ENCODE measurements around the gene SAMD14.
"Not testable (repeated sequence)": the region's sequence is repeated elsewhere in the genome, so short reads cannot be mapped to it uniquely, and the experiment has no call there.

SAMD14 gene

DNA sequence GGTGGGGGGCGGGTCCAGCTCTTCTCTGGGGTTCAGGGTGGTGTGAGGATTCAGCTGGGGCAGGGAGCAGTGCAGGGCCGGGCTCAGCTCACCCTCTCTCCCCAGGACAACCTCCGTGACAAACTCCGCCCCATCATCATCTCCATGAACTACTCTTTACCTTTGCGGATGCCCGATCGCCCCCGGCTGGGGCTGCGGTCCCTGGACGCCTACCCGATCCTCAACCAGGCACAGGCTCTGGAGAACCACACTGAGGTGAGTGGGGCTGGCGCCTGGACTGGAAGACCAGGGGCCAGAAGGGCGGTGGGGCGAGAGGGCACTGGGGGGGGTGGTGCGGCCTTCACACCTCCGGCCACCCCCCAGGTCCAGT lies 53.8 kb downstream of the SAMD14 start:
- TF ChIP-seq POLR2A (IDR thresholded peaks at IDR 0.05; ENCODE audit: low read length) (no peak), GATA1 (IDR thresholded peaks at IDR 0.05; ENCODE audit: low read depth, low read length) (no peak)
- no peak for DNase-seq

GRCh38 chr17:50075446-50076032 lies 54.4 kb downstream of the SAMD14 start:
- no peak for TF ChIP-seq GATA1 (IDR thresholded peaks at IDR 0.05; ENCODE audit: low read depth, low read length)
- TF ChIP-seq POLR2A (IDR thresholded peaks at IDR 0.05; ENCODE audit: low read length), result no peak
- no peak for DNase-seq

DNA sequence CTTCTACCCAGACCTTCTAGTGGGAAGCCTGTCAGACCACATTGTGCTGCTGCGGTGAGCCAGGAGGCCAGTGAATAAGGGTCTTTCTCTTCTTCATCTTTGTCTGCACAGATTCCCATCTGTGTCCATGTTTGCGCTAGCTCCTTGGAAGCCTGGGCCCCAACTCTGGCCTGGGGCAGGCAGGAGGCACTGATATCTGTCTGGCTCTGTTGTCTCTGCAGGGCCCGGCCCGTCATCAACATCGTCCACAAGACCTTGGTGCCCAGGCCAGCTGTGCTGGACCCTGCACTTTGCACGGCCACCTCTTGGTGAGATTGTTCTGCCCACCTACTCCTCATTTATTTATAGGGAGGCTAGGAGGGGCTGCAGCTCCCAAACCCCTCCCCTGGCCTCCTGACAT lies 55.7 kb downstream of the SAMD14 start:
- TF ChIP-seq GATA1 (IDR thresholded peaks at IDR 0.05; ENCODE audit: low read depth, low read length) (no peak), POLR2A (IDR thresholded peaks at IDR 0.05; ENCODE audit: low read length) (no peak)
- no peak for DNase-seq

DNA sequence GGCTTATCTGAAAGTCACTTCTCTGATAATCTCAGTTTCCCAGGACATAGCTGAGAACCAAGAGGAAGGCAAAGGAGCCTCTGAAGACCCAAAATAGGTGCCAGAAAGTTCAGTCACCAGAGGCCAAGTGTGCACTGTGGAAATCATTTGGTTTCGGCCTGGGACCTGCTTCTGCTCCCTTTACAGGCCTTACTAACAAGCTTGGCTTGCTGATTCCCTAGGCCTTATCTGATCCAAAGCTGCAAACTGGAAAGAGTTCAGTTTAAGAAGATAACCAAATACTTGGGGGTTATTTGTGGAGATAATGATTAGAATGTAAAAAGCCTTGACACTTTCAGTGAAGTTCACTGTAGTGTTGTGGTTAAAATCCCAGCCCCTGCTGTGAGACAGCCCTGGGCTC lies 57.0 kb downstream of the SAMD14 start:
- TF ChIP-seq GATA1 (IDR thresholded peaks at IDR 0.05; ENCODE audit: low read depth, low read length), result no peak
- no peak for TF ChIP-seq POLR2A (IDR thresholded peaks at IDR 0.05; ENCODE audit: low read length)
- no peak for DNase-seq

DNA sequence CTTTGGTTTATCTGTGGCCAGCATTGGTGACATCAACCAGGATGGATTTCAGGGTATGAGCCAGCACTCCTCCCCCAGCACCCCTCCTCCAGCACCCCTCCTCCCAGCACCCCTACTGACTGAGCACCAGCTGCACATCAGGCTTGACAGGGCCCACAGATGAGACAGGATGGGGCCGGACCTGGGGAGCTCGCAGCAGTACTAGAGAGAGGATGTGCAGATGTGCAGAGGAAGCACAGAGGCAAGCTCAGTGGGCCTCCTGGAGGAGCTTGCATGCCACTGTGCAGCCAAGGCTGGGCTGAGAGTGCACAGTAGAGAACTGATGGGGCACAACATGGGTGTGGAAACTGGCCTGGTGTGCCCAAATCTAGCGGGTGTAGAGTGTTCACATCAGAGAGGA lies 57.8 kb downstream of the SAMD14 start:
- DNase-seq, result no peak
- TF ChIP-seq POLR2A (IDR thresholded peaks at IDR 0.05; ENCODE audit: low read length), result no peak
- no peak for TF ChIP-seq GATA1 (IDR thresholded peaks at IDR 0.05; ENCODE audit: low read depth, low read length)

DNA sequence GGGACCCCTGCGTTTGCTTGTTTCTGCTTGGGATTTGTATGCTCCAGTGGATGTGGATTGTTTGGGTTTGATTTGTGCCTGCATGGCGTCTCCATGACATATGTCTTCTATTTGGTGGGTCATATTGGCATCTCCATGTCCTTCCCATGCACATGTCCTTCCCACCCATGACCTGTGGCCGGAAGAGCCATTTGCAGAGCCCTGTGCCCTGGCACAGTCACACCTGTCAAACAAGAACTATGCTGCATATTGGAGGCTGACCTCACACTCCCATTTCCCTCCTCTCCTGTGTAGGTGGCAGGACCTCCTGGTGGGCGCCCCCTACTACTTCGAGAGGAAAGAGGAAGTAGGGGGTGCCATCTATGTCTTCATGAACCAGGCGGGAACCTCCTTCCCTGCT lies 58.3 kb downstream of the SAMD14 start:
- TF ChIP-seq POLR2A (IDR thresholded peaks at IDR 0.05; ENCODE audit: low read length), result no peak
- no peak for TF ChIP-seq GATA1 (IDR thresholded peaks at IDR 0.05; ENCODE audit: low read depth, low read length)
- no peak for DNase-seq

DNA sequence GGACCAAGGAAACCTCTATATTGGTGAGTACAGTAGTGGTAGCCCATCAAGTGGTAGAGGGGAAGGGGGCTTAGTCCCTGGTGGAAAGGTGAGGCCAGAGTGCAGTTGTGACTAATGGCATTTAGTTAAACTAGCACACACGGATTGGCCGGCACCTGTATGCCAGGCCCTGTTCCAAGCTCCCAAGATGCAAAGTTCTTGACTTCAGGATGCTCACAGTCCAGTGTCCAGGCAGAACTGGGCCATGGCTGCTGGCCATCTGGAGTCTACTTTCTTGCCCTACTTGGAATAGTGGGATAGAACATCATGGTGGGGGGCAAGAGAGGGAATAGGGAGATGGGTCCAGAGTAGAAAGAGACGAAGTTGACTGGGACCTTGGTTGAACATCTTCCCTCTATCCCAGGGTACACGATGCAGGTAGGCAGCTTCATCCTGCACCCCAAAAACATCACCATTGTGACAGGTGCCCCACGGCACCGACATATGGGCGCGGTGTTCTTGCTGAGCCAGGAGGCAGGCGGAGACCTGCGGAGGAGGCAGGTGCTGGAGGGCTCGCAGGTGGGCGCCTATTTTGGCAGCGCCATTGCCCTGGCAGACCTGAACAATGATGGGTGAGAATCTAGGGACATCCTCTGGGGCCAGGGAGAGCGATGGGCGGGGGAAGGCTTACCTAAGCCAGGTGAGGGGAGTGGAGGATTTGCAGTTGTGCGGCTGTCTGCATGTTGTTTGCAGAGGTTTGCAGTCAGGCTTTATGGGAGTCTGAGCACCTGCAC lies 58.9 kb downstream of the SAMD14 start:
- TF ChIP-seq GATA1 (IDR thresholded peaks at IDR 0.05; ENCODE audit: low read depth, low read length), result no peak
- no peak for TF ChIP-seq POLR2A (IDR thresholded peaks at IDR 0.05; ENCODE audit: low read length)
- DNase-seq, result no peak

DNA sequence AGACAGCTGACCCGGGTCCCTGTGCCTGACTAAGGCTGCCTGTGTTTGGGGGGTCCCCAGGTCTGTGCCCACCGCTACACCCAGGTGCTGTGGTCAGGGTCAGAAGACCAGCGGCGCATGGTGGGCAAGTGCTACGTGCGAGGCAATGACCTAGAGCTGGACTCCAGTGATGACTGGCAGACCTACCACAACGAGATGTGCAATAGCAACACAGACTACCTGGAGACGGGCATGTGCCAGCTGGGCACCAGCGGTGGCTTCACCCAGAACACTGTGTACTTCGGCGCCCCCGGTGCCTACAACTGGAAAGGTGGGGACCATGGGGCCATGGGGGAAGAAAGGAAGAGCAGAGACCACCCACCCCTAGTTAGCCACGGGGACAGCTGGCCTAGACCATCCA lies 62.0 kb downstream of the SAMD14 start:
- no peak for DNase-seq
- no peak for TF ChIP-seq GATA1 (IDR thresholded peaks at IDR 0.05; ENCODE audit: low read depth, low read length)

DNA sequence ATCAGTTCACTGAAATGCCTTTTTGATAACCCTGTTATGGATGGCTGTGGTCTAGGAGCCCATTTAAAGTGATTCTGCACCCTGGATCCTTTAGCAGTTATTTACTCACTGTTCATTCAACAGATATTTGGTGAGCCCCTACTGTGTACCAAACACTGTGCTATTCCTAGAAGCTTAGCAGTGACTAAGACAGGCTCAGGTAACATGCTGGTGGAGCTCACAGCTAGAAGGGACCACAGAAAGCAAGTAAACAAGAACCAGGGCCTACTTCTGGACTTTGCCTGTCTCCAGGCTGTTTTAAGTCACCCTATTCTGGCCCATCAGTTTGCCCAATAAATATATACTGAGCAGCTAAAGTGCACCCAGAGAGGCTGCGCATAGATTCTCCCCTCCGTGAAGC lies 63.0 kb downstream of the SAMD14 start:
- no peak for DNase-seq
- no peak for TF ChIP-seq POLR2A (IDR thresholded peaks at IDR 0.05; ENCODE audit: low read length)
- no peak for TF ChIP-seq GATA1 (IDR thresholded peaks at IDR 0.05; ENCODE audit: low read depth, low read length)

DNA sequence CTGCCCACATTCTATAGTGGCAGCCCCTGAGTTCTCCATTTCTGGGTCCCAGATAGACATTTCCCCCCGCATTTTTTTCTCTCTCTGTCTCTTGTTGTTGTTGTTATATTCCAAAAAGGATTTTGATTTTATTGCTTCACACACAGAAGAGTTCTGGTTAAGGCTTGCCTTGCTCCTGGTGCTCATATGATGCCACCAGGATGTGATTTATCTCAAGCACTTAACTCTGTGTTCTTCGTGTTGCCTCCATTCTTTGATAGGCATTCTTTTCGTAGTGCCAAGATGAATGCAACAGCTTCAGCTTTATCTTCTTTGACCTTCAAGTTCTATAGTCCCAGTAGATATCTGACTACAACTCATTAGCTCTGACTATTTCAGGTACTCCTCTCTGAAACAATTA lies 64.9 kb downstream of the SAMD14 start:
- no peak for TF ChIP-seq POLR2A (IDR thresholded peaks at IDR 0.05; ENCODE audit: low read length)
- no peak for TF ChIP-seq GATA1 (IDR thresholded peaks at IDR 0.05; ENCODE audit: low read depth, low read length)
- DNase-seq, result no peak

DNA sequence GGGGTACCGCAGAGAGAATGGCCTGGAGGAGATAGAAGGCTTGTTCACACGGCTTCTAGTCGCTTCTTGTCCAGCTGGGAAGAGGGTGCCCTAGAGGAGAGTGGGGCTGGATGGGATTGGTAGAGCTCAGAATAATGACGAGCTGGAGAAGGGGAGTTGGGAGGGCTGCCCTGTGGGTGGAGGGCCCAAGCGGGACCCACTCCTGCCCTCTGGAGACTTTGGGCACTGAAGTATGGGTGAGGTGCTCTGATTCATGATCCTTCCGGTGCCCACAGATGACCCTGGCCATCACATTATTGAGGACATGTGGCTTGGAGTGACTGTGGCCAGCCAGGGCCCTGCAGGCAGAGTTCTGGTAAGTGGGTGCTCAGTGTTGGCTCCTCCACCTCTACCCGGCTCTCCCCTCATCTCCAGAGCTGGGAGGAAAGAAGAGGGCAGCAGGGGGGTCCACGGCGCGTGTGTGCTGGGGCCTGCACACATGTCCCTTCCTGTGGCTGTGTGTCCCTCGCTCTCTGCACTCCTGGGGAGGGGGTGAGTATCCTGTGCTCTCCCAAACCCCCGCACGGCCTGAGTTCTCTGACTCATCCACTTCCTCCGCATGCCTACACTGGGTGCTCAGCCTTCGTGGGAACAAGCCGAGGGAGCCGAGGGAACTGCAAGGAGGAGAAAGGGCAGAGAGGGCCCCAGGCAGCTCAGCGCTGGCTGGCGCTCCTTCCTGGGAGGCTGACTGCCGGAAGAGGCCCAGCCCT lies 65.5 kb downstream of the SAMD14 start:
- no peak for DNase-seq
- TF ChIP-seq POLR2A (IDR thresholded peaks at IDR 0.05; ENCODE audit: low read length) (no peak), GATA1 (IDR thresholded peaks at IDR 0.05; ENCODE audit: low read depth, low read length) (no peak)

DNA sequence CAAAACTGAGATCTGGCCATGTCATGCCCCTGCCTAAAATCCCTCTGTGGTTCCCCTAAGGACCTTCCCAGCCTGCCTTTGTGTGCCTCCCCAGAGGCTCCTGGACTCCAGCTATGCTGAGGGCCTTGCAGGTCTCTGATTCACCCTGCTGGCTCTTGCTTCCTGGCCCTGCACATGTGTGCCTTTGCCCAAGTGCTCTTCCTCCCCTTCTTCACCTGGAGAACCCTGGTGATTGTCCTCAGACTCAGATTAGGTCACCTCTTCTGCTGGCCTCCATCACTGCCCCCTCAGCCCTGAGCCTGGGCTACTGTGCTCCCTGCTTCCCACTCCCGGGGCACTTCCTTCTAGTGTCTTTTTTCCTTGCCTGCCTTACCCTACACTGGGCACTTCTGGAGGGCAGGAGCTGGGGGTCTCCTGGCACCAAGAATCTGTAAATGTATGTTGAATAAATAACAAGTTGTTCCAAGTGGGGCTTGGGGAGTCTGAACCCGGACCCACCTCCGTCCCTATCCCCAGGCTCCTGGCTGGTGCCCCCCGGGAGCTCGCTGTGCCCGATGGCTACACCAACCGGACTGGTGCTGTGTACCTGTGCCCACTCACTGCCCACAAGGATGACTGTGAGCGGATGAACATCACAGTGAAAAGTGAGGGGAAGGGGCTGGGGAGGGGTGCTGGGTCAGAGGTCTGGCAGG lies 66.3 kb downstream of the SAMD14 start:
- no peak for DNase-seq
- no peak for TF ChIP-seq POLR2A (IDR thresholded peaks at IDR 0.05; ENCODE audit: low read length)
- TF ChIP-seq GATA1 (IDR thresholded peaks at IDR 0.05; ENCODE audit: low read depth, low read length), result no peak

- DNase-seq, result no peak
These were observed 67.4 kb downstream of the SAMD14 start for GRCh38 chr17:50062293-50063243.

GRCh38 chr17:50061713-50062045 lies 68.3 kb downstream of the SAMD14 start:
- DNase-seq, result not testable (repeated sequence)

More at GRCh38 chr17:50062293-50063243, 67.4 kb downstream of the SAMD14 start:
- no peak for TF ChIP-seq GATA1 (IDR thresholded peaks at IDR 0.05; ENCODE audit: low read depth, low read length)
- no peak for TF ChIP-seq POLR2A (IDR thresholded peaks at IDR 0.05; ENCODE audit: low read length)
